Activated T-helper 1 cell treated with Interleukin-2 at 50 U/mL for 16 hours (primary cell): ENCODE data around the gene IL4R.
"Not testable (repeated sequence)": the region's sequence is repeated elsewhere in the genome, so short reads cannot be mapped to it uniquely, and the experiment has no call there.

ENCODE experiments used
- DNase-seq: peaks from one replicate; pipeline ENCODE4 v3.0.0-alpha.2; 2020; ENCODE audit warnings: low read depth

The IL4R gene

GRCh38 chr16:27313422-27314160 is at the start of gene IL4R:
Gene IL4R (plus strand): TSS chr16:27313974. CDS start chr16:27340204, 26,230 bp downstream.
- DNase-seq, result peak; percentile 49

- no peak for DNase-seq
Measured at GRCh38 chr16:27264151-27264550, 49.6 kb upstream of the IL4R start.

- no peak for DNase-seq
Measured at GRCh38 chr16:27265982-27266381, 47.8 kb upstream of the IL4R start.

- DNase-seq, result no peak
Measured at GRCh38 chr16:27267037-27267677, 46.6 kb upstream of the IL4R start.

GRCh38 chr16:27268376-27269299 is 45.1 kb upstream of the IL4R start, which contains the start of gene NSMCE1:
Gene NSMCE1 (minus strand): TSS chr16:27268772. CDS start chr16:27257570, 11,202 bp downstream.
- peak; percentile 90 for DNase-seq

GRCh38 chr16:27269300-27270150 is 44.2 kb upstream of the IL4R start:
- DNase-seq, result no peak

- DNase-seq, result no peak
Measured at GRCh38 chr16:27270349-27270748, 43.4 kb upstream of the IL4R start.

GRCh38 chr16:27272076-27272475 is 41.7 kb upstream of the IL4R start:
- no peak for DNase-seq

- DNase-seq, result not testable (repeated sequence)
Measured at GRCh38 chr16:27272697-27273096, 41.1 kb upstream of the IL4R start.

- DNase-seq, result no peak
Measured at GRCh38 chr16:27273330-27273669, 40.5 kb upstream of the IL4R start.

GRCh38 chr16:27273670-27274423 is 39.9 kb upstream of the IL4R start:
- no peak for DNase-seq

- not testable (repeated sequence) for DNase-seq
Measured at GRCh38 chr16:27274424-27274874, 39.3 kb upstream of the IL4R start.

- DNase-seq, result no peak
Measured at GRCh38 chr16:27275394-27275793, 38.4 kb upstream of the IL4R start.

GRCh38 chr16:27281243-27281642 is 32.5 kb upstream of the IL4R start:
- DNase-seq, result no peak

GRCh38 chr16:27284865-27285675 is 28.7 kb upstream of the IL4R start:
- DNase-seq, result no peak

- no peak for DNase-seq
Measured at GRCh38 chr16:27285676-27286196, 28.0 kb upstream of the IL4R start.

- no peak for DNase-seq
Measured at GRCh38 chr16:27286451-27286850, 27.3 kb upstream of the IL4R start.

- DNase-seq, result no peak
Measured at GRCh38 chr16:27287051-27287811, 26.5 kb upstream of the IL4R start.

- DNase-seq, result no peak
Measured at GRCh38 chr16:27287887-27288286, 25.9 kb upstream of the IL4R start.
